AG09309 (cell line): ENCODE data around the gene TRMT5.
A peak's percentile ranks its signal among the peaks of the same experiment; 100 is the strongest.

Experiments used
- DNase-seq: peaks from one replicate; pipeline ENCODE4 v3.0.0-alpha.2; 2010; ENCODE audit warnings: low read depth
- H3K4me3 ChIP-seq: 2 replicates; pipeline ENCODE4 v1.5.1; 2011; ENCODE audit warnings: mild to moderate bottlenecking, low read depth, low read length, moderate library complexity; ENCODE audit not compliant: control insufficient read depth
- CTCF ChIP-seq: IDR thresholded peaks from 2 replicates; pipeline ENCODE4 v1.5.1; 2011; ENCODE audit warnings: mild to moderate bottlenecking, low read depth, low read length, inconsistent platforms; ENCODE audit not compliant: insufficient read depth, control insufficient read depth; ENCODE audit errors: missing control alignments

TRMT5 gene

GRCh38 chr14:60968671-60969070, 12.2 kb downstream of the TRMT5 start:
- H3K4me3 ChIP-seq: no peak overlapping the region
- TF ChIP-seq CTCF: no peak
- DNase-seq: no peak

- TF ChIP-seq CTCF: no peak
- H3K4me3 ChIP-seq: no peak overlapping the region
Measured at GRCh38 chr14:60968099-60968498, 12.8 kb downstream of the TRMT5 start.

GRCh38 chr14:60965402-60965801, 15.5 kb downstream of the TRMT5 start:
- no peak overlapping the region for H3K4me3 ChIP-seq
- TF ChIP-seq CTCF: no peak
- peak; percentile 46 for DNase-seq

More at GRCh38 chr14:60968099-60968498, 12.8 kb downstream of the TRMT5 start:
- no peak for DNase-seq

- no peak overlapping the region for H3K4me3 ChIP-seq
- TF ChIP-seq CTCF: no peak
- no peak for DNase-seq
Measured at GRCh38 chr14:60964904-60965303, 16.0 kb downstream of the TRMT5 start.

- no peak overlapping the region for H3K4me3 ChIP-seq
- TF ChIP-seq CTCF: no peak
- no peak for DNase-seq
Measured at GRCh38 chr14:60963761-60964160, 17.1 kb downstream of the TRMT5 start.

GRCh38 chr14:60958146-60958545, 22.7 kb downstream of the TRMT5 start:
- TF ChIP-seq CTCF: no peak
- no peak for DNase-seq
- H3K4me3 ChIP-seq: no peak overlapping the region

GRCh38 chr14:60956632-60957031, 24.2 kb downstream of the TRMT5 start:
- no peak for DNase-seq
- no peak overlapping the region for H3K4me3 ChIP-seq
- no peak for TF ChIP-seq CTCF
